ENCODE data around the gene PRKG2. TPM values are rescaled to one million over a fixed set of nuclear protein-coding genes. Genes with fewer than 3 reads are reported as not detected.

Gene PRKG2
- total RNA-seq, 4 donors from 2014 or later, result 0.44 to 4.1 (median 1.1) TPM

DNA sequence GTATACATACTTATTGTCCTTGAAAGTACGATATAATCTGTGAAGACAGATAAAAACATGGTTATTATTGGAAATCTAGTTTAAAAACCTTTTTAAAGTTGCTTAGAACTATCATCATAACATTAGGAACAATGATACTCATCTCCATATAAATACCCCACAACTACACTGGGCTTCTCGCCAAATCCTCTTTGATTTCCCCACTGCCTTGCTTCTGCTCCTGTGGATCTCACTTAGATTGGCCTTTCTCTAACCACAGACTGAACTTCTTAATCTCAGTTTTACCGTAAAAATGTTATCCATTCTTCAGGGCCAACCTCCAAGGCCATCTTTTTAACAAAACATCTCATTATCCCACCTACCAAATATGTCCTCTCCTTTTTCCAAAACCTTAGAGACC lies 77.6 kb downstream of the PRKG2 start:
- TF ChIP-seq, protein P1, sequence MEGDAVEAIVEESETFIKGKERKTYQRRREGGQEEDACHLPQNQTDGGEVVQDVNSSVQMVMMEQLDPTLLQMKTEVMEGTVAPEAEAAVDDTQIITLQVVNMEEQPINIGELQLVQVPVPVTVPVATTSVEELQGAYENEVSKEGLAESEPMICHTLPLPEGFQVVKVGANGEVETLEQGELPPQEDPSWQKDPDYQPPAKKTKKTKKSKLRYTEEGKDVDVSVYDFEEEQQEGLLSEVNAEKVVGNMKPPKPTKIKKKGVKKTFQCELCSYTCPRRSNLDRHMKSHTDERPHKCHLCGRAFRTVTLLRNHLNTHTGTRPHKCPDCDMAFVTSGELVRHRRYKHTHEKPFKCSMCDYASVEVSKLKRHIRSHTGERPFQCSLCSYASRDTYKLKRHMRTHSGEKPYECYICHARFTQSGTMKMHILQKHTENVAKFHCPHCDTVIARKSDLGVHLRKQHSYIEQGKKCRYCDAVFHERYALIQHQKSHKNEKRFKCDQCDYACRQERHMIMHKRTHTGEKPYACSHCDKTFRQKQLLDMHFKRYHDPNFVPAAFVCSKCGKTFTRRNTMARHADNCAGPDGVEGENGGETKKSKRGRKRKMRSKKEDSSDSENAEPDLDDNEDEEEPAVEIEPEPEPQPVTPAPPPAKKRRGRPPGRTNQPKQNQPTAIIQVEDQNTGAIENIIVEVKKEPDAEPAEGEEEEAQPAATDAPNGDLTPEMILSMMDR (IDR thresholded peaks at IDR 0.05; ENCODE audit: low read depth), result no peak

DNA sequence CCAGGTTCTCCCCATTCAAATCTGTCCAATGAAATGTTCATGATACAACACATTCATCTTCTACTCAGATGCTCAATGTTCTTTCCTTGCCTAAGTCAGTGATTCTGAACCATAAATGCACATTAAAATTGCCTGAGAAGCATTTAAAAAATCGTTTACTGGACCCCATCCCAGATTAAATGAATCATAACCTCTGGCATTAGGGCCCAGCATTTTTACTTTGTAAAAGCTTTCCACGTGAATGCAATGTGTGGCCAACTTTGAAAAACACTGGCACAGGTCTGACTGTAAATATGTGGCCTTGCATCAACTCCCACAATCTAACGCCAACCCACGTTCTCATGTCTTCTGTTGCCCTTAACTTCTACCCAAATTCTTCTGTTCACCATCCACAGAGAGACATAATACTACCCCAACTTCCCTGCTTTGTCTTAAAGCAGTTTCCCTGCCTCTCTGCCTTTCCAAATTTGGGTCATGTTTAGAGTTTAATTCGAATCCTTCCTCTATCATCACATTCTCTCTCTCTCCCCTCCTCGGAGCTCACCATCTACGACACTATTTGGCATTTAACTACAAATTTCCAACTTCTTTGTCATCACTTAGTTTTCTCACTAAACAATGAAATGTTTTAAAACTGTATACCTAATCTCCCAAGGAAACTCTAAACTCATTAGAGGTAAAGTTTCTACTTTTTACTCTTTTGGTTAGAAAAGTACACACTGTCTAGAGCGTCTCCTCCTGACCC lies 78.7 kb downstream of the PRKG2 start:
- TF ChIP-seq, protein P1 (IDR thresholded peaks at IDR 0.05; ENCODE audit: low read depth), result no peak

DNA sequence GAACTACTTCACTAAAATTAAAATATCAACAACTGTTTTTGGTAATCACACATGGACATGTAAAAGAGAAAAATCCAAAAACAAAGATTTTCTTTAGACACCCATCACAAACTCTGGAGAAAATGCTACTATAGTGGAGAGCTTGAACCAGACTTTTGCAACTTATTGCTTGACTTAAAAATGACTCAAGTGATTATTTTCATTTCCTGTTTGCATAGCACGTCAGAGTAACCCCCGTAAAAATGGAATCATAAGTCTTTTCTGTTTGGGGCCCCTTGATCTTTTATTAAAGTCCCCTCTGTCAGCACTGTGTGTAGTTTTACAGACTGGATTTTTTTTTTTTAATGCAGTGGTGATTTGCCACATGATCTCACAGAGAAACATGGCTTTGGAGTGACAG lies 79.5 kb downstream of the PRKG2 start:
- TF ChIP-seq, protein P1 (IDR thresholded peaks at IDR 0.05; ENCODE audit: low read depth), result no peak

DNA sequence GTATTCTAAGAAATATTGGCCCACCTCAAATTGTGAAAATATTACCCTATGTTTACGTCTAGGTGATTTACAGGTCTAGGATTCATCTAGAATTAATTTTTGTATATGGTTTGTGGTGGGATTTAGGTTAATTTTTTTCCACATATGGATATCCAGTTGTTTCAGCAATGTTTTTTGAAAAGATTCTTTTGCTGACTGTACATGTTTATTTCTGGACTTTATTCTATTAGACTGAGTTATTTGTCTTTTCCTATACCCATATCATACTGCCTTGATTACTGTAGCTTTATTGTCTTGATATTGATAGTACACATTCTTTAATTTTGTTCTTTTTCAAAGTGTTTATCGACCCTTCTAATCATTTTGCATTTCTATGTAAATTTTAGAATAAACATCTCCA lies 83.5 kb downstream of the PRKG2 start:
- TF ChIP-seq, protein P1 (IDR thresholded peaks at IDR 0.05; ENCODE audit: low read depth), result no peak

DNA sequence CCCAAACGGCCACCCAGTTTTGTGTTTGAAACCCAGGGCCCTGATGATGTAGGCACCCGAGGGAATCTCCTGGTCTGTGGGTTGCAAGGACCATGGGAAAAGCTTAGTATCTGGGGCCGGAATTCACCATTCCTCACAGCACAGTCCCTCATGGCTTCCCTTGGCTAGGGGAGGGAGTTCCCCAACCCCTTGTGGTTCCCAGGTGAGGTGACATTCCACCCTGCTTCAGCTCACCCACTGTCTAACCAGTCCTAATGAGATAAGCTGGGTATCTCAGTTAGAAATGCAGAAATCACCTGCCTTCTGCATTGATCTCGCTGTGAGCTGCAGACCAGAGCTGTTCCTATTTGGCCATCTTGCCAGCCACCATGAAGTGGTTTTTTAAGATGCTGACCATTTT lies 84.0 kb downstream of the PRKG2 start:
- TF ChIP-seq, protein P1 (IDR thresholded peaks at IDR 0.05; ENCODE audit: low read depth), result no peak

DNA sequence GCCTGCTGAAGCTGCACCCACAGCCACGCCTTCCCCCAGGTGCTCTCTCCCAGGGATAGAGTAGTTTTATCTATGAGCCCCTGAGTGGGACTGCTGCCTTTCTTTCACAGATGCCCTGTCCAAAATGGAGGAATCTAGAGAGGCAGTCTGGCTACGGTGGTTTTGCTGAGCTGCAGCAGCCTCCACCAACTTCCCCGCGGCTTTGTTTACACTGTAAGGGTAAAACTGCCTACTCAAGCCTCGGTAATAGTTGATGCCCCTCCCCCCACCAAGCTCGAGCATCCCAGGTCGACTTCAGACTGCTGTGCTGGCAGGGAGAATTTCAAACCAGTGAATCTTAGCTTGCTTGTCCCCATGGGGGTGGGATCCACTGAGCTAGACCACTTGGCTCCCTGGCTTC lies 84.5 kb downstream of the PRKG2 start:
- TF ChIP-seq, protein P1 (IDR thresholded peaks at IDR 0.05; ENCODE audit: low read depth), result no peak

DNA sequence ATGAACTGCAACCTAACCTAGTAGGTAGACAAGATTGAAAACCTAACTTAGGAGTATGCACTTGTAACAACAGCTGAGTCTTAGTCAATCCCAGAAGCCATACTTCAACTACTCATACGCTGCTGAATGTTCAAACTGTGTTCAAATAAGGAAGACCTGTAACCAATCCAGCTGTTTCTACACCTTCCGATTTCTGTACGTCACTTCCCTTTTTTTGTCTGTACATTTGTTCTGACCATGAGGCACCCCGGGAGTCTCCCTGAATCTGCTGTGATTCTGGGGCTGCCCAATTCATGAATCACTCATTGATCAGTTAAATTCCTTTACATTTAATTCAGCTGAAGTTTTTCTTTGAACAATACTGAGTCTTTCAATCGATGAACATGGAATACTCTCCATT lies 95.0 kb downstream of the PRKG2 start:
- TF ChIP-seq, protein P1 (IDR thresholded peaks at IDR 0.05; ENCODE audit: low read depth), result no peak
